GM19023 (cell line): ENCODE results near the gene ARHGAP26.

Experiments
- ATAC-seq: cut with Tn5 transposase; IDR thresholded peaks from one replicate; pipeline ENCODE4 v1.9.1; 2021; ENCODE audit warnings: mild to moderate bottlenecking, moderate library complexity; ENCODE audit not compliant: unreplicated experiment

ARHGAP26 gene

GRCh38 chr5:143008032-143008431 lies 237.9 kb downstream of the ARHGAP26 start:
- ATAC-seq = no peak

- ATAC-seq = peak; percentile 72
Observed at GRCh38 chr5:143008809-143009521, 238.8 kb downstream of the ARHGAP26 start.

- ATAC-seq = no peak
Observed at GRCh38 chr5:143010351-143010750, 240.2 kb downstream of the ARHGAP26 start.

GRCh38 chr5:143011585-143011984 lies 241.4 kb downstream of the ARHGAP26 start:
- ATAC-seq = no peak

- ATAC-seq = no peak
Observed at GRCh38 chr5:143013176-143013891, 243.2 kb downstream of the ARHGAP26 start.

- ATAC-seq = no peak
Observed at GRCh38 chr5:143014017-143014651, 244.0 kb downstream of the ARHGAP26 start.

- no peak for ATAC-seq
Observed at GRCh38 chr5:143016777-143017516, 246.8 kb downstream of the ARHGAP26 start.

GRCh38 chr5:143017541-143017940 lies 247.4 kb downstream of the ARHGAP26 start:
- no peak for ATAC-seq

GRCh38 chr5:143017992-143018391 lies 247.8 kb downstream of the ARHGAP26 start:
- ATAC-seq = no peak

GRCh38 chr5:143019157-143019556 lies 249.0 kb downstream of the ARHGAP26 start:
- no peak for ATAC-seq

- ATAC-seq = peak; percentile 77
Observed at GRCh38 chr5:143019614-143020515, 249.7 kb downstream of the ARHGAP26 start.

- ATAC-seq = no peak
Observed at GRCh38 chr5:143021595-143021994, 251.4 kb downstream of the ARHGAP26 start.

GRCh38 chr5:143023411-143024096 lies 253.4 kb downstream of the ARHGAP26 start:
- ATAC-seq = peak; percentile 50

GRCh38 chr5:143024228-143024920 lies 254.2 kb downstream of the ARHGAP26 start:
- no peak for ATAC-seq

- no peak for ATAC-seq
Observed at GRCh38 chr5:143025376-143025775, 255.2 kb downstream of the ARHGAP26 start.

- ATAC-seq = no peak
Observed at GRCh38 chr5:143025971-143026370, 255.8 kb downstream of the ARHGAP26 start.

- no peak for ATAC-seq
Observed at GRCh38 chr5:143026380-143026779, 256.2 kb downstream of the ARHGAP26 start.

- no peak for ATAC-seq
Observed at GRCh38 chr5:143029293-143029692, 259.1 kb downstream of the ARHGAP26 start.

- ATAC-seq = no peak
Observed at GRCh38 chr5:143030349-143030748, 260.2 kb downstream of the ARHGAP26 start.
